ENCODE results near the gene RDM1.

GRCh38 chr17:35972066-35972465 is 41.5 kb upstream of the RDM1 start:
- no peak for TF ChIP-seq CTCF (IDR thresholded peaks at IDR 0.05; ENCODE audit: low read length)
- no peak for TF ChIP-seq EZH2phosphoT487 (IDR thresholded peaks at IDR 0.05; ENCODE audit: low read length)

Data from MM.1S (cell line).